Measurements from ENCODE around the gene CDH26.

Gene CDH26

GRCh38 chr20:59958123-59958522 lies at the start of gene CDH26:
CDH26 (plus strand) TSS chr20:59958423; CDS start chr20:59958727, 304 bp downstream.
- Histone ChIP-seq H3K9me3 (ENCODE audit: control insufficient read depth in 2 of 2, low read length in 2 of 2) (no peaks in the 10 kb centered on the region), H3K9ac (ENCODE audit: low read depth in 1 of 2, low read length in 2 of 2) (no peak within 1 kb of the TSS), H3K4me1 (ENCODE audit: control insufficient read depth in 2 of 2, insufficient read depth in 2 of 2, low read length in 2 of 2) (no peaks in the 10 kb centered on the region), H3K4me3 (ENCODE audit: low read length in 2 of 2) (no peak within 1 kb of the TSS), H3K27ac (ENCODE audit: low read depth in 2 of 2, low read length in 2 of 2) (no peak within 1 kb of the TSS), H3K36me3 (ENCODE audit: control insufficient read depth in 2 of 2, insufficient read depth in 2 of 2, low read length in 2 of 2) (no peaks in the 10 kb centered on the region), H3K27me3 (ENCODE audit: control insufficient read depth in 2 of 2, insufficient read depth in 2 of 2, low read length in 2 of 2) (peaks cover 2 to 25% of the 10 kb centered on the region in 2 donors)

- Histone ChIP-seq H3K27ac (ENCODE audit: low read depth in 2 of 2, low read length in 2 of 2) (no peak overlapping the region), H3K27me3 (ENCODE audit: control insufficient read depth in 2 of 2, insufficient read depth in 2 of 2, low read length in 2 of 2) (no peaks in the 10 kb centered on the region), H3K36me3 (ENCODE audit: control insufficient read depth in 2 of 2, insufficient read depth in 2 of 2, low read length in 2 of 2) (no peaks in the 10 kb centered on the region), H3K4me3 (ENCODE audit: low read length in 2 of 2) (no peak overlapping the region), H3K4me1 (ENCODE audit: control insufficient read depth in 2 of 2, insufficient read depth in 2 of 2, low read length in 2 of 2) (no peaks in the 10 kb centered on the region), H3K9me3 (ENCODE audit: control insufficient read depth in 2 of 2, low read length in 2 of 2) (no peaks in the 10 kb centered on the region), H3K9ac (ENCODE audit: low read depth in 1 of 2, low read length in 2 of 2) (no peak overlapping the region)
Observed at GRCh38 chr20:59908855-59909254, 49.4 kb upstream of the CDH26 start.

- H3K9me3 ChIP-seq (ENCODE audit: control insufficient read depth in 2 of 2, low read length in 2 of 2): no peaks in the 10 kb centered on the region
- H3K36me3 ChIP-seq (ENCODE audit: control insufficient read depth in 2 of 2, insufficient read depth in 2 of 2, low read length in 2 of 2): no peaks in the 10 kb centered on the region
- no peak overlapping the region for H3K27ac ChIP-seq (ENCODE audit: low read depth in 2 of 2, low read length in 2 of 2)
- H3K4me1 ChIP-seq (ENCODE audit: control insufficient read depth in 2 of 2, insufficient read depth in 2 of 2, low read length in 2 of 2): no peaks in the 10 kb centered on the region
- no peak overlapping the region for H3K9ac ChIP-seq (ENCODE audit: low read depth in 1 of 2, low read length in 2 of 2)
- no peak overlapping the region for H3K4me3 ChIP-seq (ENCODE audit: low read length in 2 of 2)
- H3K27me3 ChIP-seq (ENCODE audit: control insufficient read depth in 2 of 2, insufficient read depth in 2 of 2, low read length in 2 of 2): no peaks in the 10 kb centered on the region
Observed at GRCh38 chr20:59911041-59911440, 47.2 kb upstream of the CDH26 start.

GRCh38 chr20:59912609-59913008 lies 45.6 kb upstream of the CDH26 start:
- no peaks in the 10 kb centered on the region for H3K9me3 ChIP-seq (ENCODE audit: control insufficient read depth in 2 of 2, low read length in 2 of 2)
- no peaks in the 10 kb centered on the region for H3K27me3 ChIP-seq (ENCODE audit: control insufficient read depth in 2 of 2, insufficient read depth in 2 of 2, low read length in 2 of 2)
- no peak overlapping the region for H3K27ac ChIP-seq (ENCODE audit: low read depth in 2 of 2, low read length in 2 of 2)
- no peaks in the 10 kb centered on the region for H3K36me3 ChIP-seq (ENCODE audit: control insufficient read depth in 2 of 2, insufficient read depth in 2 of 2, low read length in 2 of 2)
- H3K4me3 ChIP-seq (ENCODE audit: low read length in 2 of 2): no peak overlapping the region
- no peaks in the 10 kb centered on the region for H3K4me1 ChIP-seq (ENCODE audit: control insufficient read depth in 2 of 2, insufficient read depth in 2 of 2, low read length in 2 of 2)
- H3K9ac ChIP-seq (ENCODE audit: low read depth in 1 of 2, low read length in 2 of 2): no peak overlapping the region

- no peaks in the 10 kb centered on the region for H3K27me3 ChIP-seq (ENCODE audit: control insufficient read depth in 2 of 2, insufficient read depth in 2 of 2, low read length in 2 of 2)
- H3K36me3 ChIP-seq (ENCODE audit: control insufficient read depth in 2 of 2, insufficient read depth in 2 of 2, low read length in 2 of 2): no peaks in the 10 kb centered on the region
- no peak overlapping the region for H3K9ac ChIP-seq (ENCODE audit: low read depth in 1 of 2, low read length in 2 of 2)
- no peaks in the 10 kb centered on the region for H3K9me3 ChIP-seq (ENCODE audit: control insufficient read depth in 2 of 2, low read length in 2 of 2)
- no peak overlapping the region for H3K27ac ChIP-seq (ENCODE audit: low read depth in 2 of 2, low read length in 2 of 2)
- no peak overlapping the region for H3K4me3 ChIP-seq (ENCODE audit: low read length in 2 of 2)
- peaks cover 5 to 6% of the 10 kb centered on the region in 2 donors for H3K4me1 ChIP-seq (ENCODE audit: control insufficient read depth in 2 of 2, insufficient read depth in 2 of 2, low read length in 2 of 2)
Observed at GRCh38 chr20:59920944-59921343, 37.3 kb upstream of the CDH26 start.

GRCh38 chr20:59923514-59923913 lies 34.7 kb upstream of the CDH26 start:
- H3K9ac ChIP-seq (ENCODE audit: low read depth in 1 of 2, low read length in 2 of 2): no peak overlapping the region
- H3K9me3 ChIP-seq (ENCODE audit: control insufficient read depth in 2 of 2, low read length in 2 of 2): no peaks in the 10 kb centered on the region
- H3K27ac ChIP-seq (ENCODE audit: low read depth in 2 of 2, low read length in 2 of 2): no peak overlapping the region
- peaks cover 8 to 9% of the 10 kb centered on the region in 2 donors for H3K4me1 ChIP-seq (ENCODE audit: control insufficient read depth in 2 of 2, insufficient read depth in 2 of 2, low read length in 2 of 2)
- H3K27me3 ChIP-seq (ENCODE audit: control insufficient read depth in 2 of 2, insufficient read depth in 2 of 2, low read length in 2 of 2): no peaks in the 10 kb centered on the region
- H3K36me3 ChIP-seq (ENCODE audit: control insufficient read depth in 2 of 2, insufficient read depth in 2 of 2, low read length in 2 of 2): no peaks in the 10 kb centered on the region
- no peak overlapping the region for H3K4me3 ChIP-seq (ENCODE audit: low read length in 2 of 2)

GRCh38 chr20:59925359-59925758 lies 32.9 kb upstream of the CDH26 start:
- no peaks in the 10 kb centered on the region for H3K36me3 ChIP-seq (ENCODE audit: control insufficient read depth in 2 of 2, insufficient read depth in 2 of 2, low read length in 2 of 2)
- H3K4me1 ChIP-seq (ENCODE audit: control insufficient read depth in 2 of 2, insufficient read depth in 2 of 2, low read length in 2 of 2): peaks cover 8 to 9% of the 10 kb centered on the region in 2 donors
- H3K9me3 ChIP-seq (ENCODE audit: control insufficient read depth in 2 of 2, low read length in 2 of 2): no peaks in the 10 kb centered on the region
- H3K4me3 ChIP-seq (ENCODE audit: low read length in 2 of 2): no peak overlapping the region
- no peak overlapping the region for H3K27ac ChIP-seq (ENCODE audit: low read depth in 2 of 2, low read length in 2 of 2)
- no peaks in the 10 kb centered on the region for H3K27me3 ChIP-seq (ENCODE audit: control insufficient read depth in 2 of 2, insufficient read depth in 2 of 2, low read length in 2 of 2)
- H3K9ac ChIP-seq (ENCODE audit: low read depth in 1 of 2, low read length in 2 of 2): no peak overlapping the region

GRCh38 chr20:59925899-59926298 lies 32.3 kb upstream of the CDH26 start:
- peaks cover 8 to 9% of the 10 kb centered on the region in 2 donors for H3K4me1 ChIP-seq (ENCODE audit: control insufficient read depth in 2 of 2, insufficient read depth in 2 of 2, low read length in 2 of 2)
- no peak overlapping the region for H3K27ac ChIP-seq (ENCODE audit: low read depth in 2 of 2, low read length in 2 of 2)
- H3K9ac ChIP-seq (ENCODE audit: low read depth in 1 of 2, low read length in 2 of 2): no peak overlapping the region
- no peaks in the 10 kb centered on the region for H3K27me3 ChIP-seq (ENCODE audit: control insufficient read depth in 2 of 2, insufficient read depth in 2 of 2, low read length in 2 of 2)
- no peaks in the 10 kb centered on the region for H3K9me3 ChIP-seq (ENCODE audit: control insufficient read depth in 2 of 2, low read length in 2 of 2)
- no peak overlapping the region for H3K4me3 ChIP-seq (ENCODE audit: low read length in 2 of 2)
- no peaks in the 10 kb centered on the region for H3K36me3 ChIP-seq (ENCODE audit: control insufficient read depth in 2 of 2, insufficient read depth in 2 of 2, low read length in 2 of 2)

- no peaks in the 10 kb centered on the region for H3K4me1 ChIP-seq (ENCODE audit: control insufficient read depth in 2 of 2, insufficient read depth in 2 of 2, low read length in 2 of 2)
- no peaks in the 10 kb centered on the region for H3K36me3 ChIP-seq (ENCODE audit: control insufficient read depth in 2 of 2, insufficient read depth in 2 of 2, low read length in 2 of 2)
- H3K4me3 ChIP-seq (ENCODE audit: low read length in 2 of 2): no peak overlapping the region
- H3K27ac ChIP-seq (ENCODE audit: low read depth in 2 of 2, low read length in 2 of 2): no peak overlapping the region
- no peaks in the 10 kb centered on the region for H3K9me3 ChIP-seq (ENCODE audit: control insufficient read depth in 2 of 2, low read length in 2 of 2)
- no peaks in the 10 kb centered on the region for H3K27me3 ChIP-seq (ENCODE audit: control insufficient read depth in 2 of 2, insufficient read depth in 2 of 2, low read length in 2 of 2)
- H3K9ac ChIP-seq (ENCODE audit: low read depth in 1 of 2, low read length in 2 of 2): no peak overlapping the region
Observed at GRCh38 chr20:59931511-59932312, 26.5 kb upstream of the CDH26 start.

- Histone ChIP-seq H3K4me1 (ENCODE audit: control insufficient read depth in 2 of 2, insufficient read depth in 2 of 2, low read length in 2 of 2) (no peaks in the 10 kb centered on the region), H3K9me3 (ENCODE audit: control insufficient read depth in 2 of 2, low read length in 2 of 2) (no peaks in the 10 kb centered on the region), H3K9ac (ENCODE audit: low read depth in 1 of 2, low read length in 2 of 2) (no peak overlapping the region), H3K27me3 (ENCODE audit: control insufficient read depth in 2 of 2, insufficient read depth in 2 of 2, low read length in 2 of 2) (no peaks in the 10 kb centered on the region), H3K4me3 (ENCODE audit: low read length in 2 of 2) (no peak overlapping the region), H3K36me3 (ENCODE audit: control insufficient read depth in 2 of 2, insufficient read depth in 2 of 2, low read length in 2 of 2) (no peaks in the 10 kb centered on the region), H3K27ac (ENCODE audit: low read depth in 2 of 2, low read length in 2 of 2) (no peak overlapping the region)
Observed at GRCh38 chr20:59932616-59933295, 25.5 kb upstream of the CDH26 start.

Data from mucosa of rectum (tissue), 2 donors.